H1 (cell line): ENCODE measurements around the gene ZNF823.

Experiments
- CHD7 ChIP-seq: fragments of 300-600 bp; sonication (generic); IDR thresholded peaks from 2 replicates; pipeline ENCODE4 v1.7.1; 2012; ENCODE audit warnings: low read length, moderate library complexity, mild to moderate bottlenecking, inconsistent platforms; ENCODE audit not compliant: insufficient replicate concordance
- CTCF ChIP-seq, 3 experiments: IDR thresholded peaks; 1 replicate in 2 of 3; 2 replicates in 1 of 3; pipeline versions ENCODE4 v1.5.1 to v1.6.1; 2011; ENCODE audit warnings: low read length in 3 of 3, mild to moderate bottlenecking in 3 of 3, inconsistent platforms in 2 of 3, low read depth in 1 of 3, moderate library complexity in 1 of 3; ENCODE audit not compliant: insufficient read depth in 1 of 3; ENCODE audit errors: control extremely low read depth in 1 of 3
- POU5F1 ChIP-seq: IDR thresholded peaks from 2 replicates; pipeline ENCODE4 v1.6.1; 2011; ENCODE audit warnings: low read depth, mild to moderate bottlenecking, low read length, moderate library complexity
- SP1 ChIP-seq: IDR thresholded peaks from 2 replicates; pipeline ENCODE4 v1.6.1; 2011; ENCODE audit warnings: low read depth, low read length

- peak in 1 of 3 experiments; percentile 11; a peak in 1 of 4 replicates for TF ChIP-seq CTCF (IDR thresholded peaks at IDR 0.05; ENCODE audit: control extremely low read depth in 1 of 3, insufficient read depth in 1 of 3, low read depth in 1 of 3, low read length in 3 of 3)
- no peak for TF ChIP-seq POU5F1
- no peak for TF ChIP-seq CHD7
- no peak for TF ChIP-seq SP1
These were observed 591 bp downstream of the ZNF823 start for GRCh38 chr19:11737964-11738745.
